ENCODE results near the gene SDR42E1.

SDR42E1 gene

GRCh38 chr16:82011199-82011641, at the start of gene SDR42E1:
Gene SDR42E1 (minus strand): TSS chr16:82011470. CDS start chr16:82000858, 10,612 bp downstream.
- no peak for DNase-seq

- no peak for DNase-seq
These were observed 48.7 kb upstream of the SDR42E1 start for GRCh38 chr16:82059983-82060421.

GRCh38 chr16:82059161-82059982, 48.1 kb upstream of the SDR42E1 start:
- DNase-seq: no peak

GRCh38 chr16:82056550-82056896, 45.3 kb upstream of the SDR42E1 start:
- DNase-seq: no peak

GRCh38 chr16:82055728-82056549, 44.7 kb upstream of the SDR42E1 start:
- DNase-seq: no peak

- DNase-seq: no peak
These were observed 43.8 kb upstream of the SDR42E1 start for GRCh38 chr16:82055117-82055516.

GRCh38 chr16:82051656-82052055, 40.4 kb upstream of the SDR42E1 start:
- DNase-seq: no peak

- DNase-seq: no peak
These were observed 39.7 kb upstream of the SDR42E1 start for GRCh38 chr16:82050909-82051357.

- DNase-seq: no peak
These were observed 39.2 kb upstream of the SDR42E1 start for GRCh38 chr16:82050506-82050905.

GRCh38 chr16:82049484-82049883, 38.2 kb upstream of the SDR42E1 start:
- no peak for DNase-seq

GRCh38 chr16:82047787-82048186, 36.5 kb upstream of the SDR42E1 start:
- no peak for DNase-seq

GRCh38 chr16:82047374-82047773, 36.1 kb upstream of the SDR42E1 start:
- no peak for DNase-seq

- no peak for DNase-seq
These were observed 35.7 kb upstream of the SDR42E1 start for GRCh38 chr16:82046941-82047340.

GRCh38 chr16:82046541-82046940, 35.3 kb upstream of the SDR42E1 start:
- no peak for DNase-seq

GRCh38 chr16:82045465-82045864, 34.2 kb upstream of the SDR42E1 start:
- no peak for DNase-seq

GRCh38 chr16:82044585-82044911, 33.3 kb upstream of the SDR42E1 start:
- DNase-seq: no peak

GRCh38 chr16:82043680-82044584, 32.7 kb upstream of the SDR42E1 start:
- DNase-seq: no peak

- no peak for DNase-seq
These were observed 31.6 kb upstream of the SDR42E1 start for GRCh38 chr16:82042846-82043245.

- DNase-seq: no peak
These were observed 30.9 kb upstream of the SDR42E1 start for GRCh38 chr16:82042144-82042543.

GRCh38 chr16:82041542-82041941, 30.3 kb upstream of the SDR42E1 start:
- DNase-seq: no peak

GRCh38 chr16:82040296-82040695, 29.0 kb upstream of the SDR42E1 start:
- DNase-seq: no peak

GRCh38 chr16:82037666-82038065, 26.4 kb upstream of the SDR42E1 start:
- DNase-seq: no peak

GRCh38 chr16:82037251-82037650, 26.0 kb upstream of the SDR42E1 start:
- no peak for DNase-seq

Data from NCI-H187 treated with DMSO at 0.1 percent for 48 hours (cell line).